Panc1 (cell line): Measurements from ENCODE around the gene HGF. TPM values are rescaled to one million over a fixed set of nuclear protein-coding genes. Genes with fewer than 3 reads are reported as not detected.

Source experiments
- ATAC-seq: fragments of 200-7000 bp; cut with Tn5 transposase; 2 replicates; pipeline ENCODE4 v1.9.1; 2020; ENCODE audit warnings: mild to moderate bottlenecking, moderate library complexity
- BruUV-seq: library from RNA; stranded (reverse); fragments of 400-500 nt; replicated peaks from 2 replicates; lab custom pipeline; 2021; lab: Mats Ljungman, UMichigan
- CTCF ChIA-PET: fragments of 300-600 bp; sonication (Branson Sonifier 250); formaldehyde crosslinking; loops from one replicate; lab custom pipeline; 2022; ENCODE audit warnings: antibody characterized with exemption; lab: Charles Lee
- POLR2A ChIA-PET: fragments of 300-600 bp; sonication (Branson Sonifier 250); formaldehyde crosslinking; loops from one replicate; lab custom pipeline; 2022; ENCODE audit warnings: antibody characterized with exemption; lab: Charles Lee
- DNase-seq: peaks from one replicate; pipeline ENCODE4 v3.0.0-alpha.2; 2010; ENCODE audit warnings: low read depth, low spot score
- H3K27ac ChIP-seq: 2 replicates; pipeline ENCODE4 v1.5.1; 2011; ENCODE audit warnings: mild to moderate bottlenecking, low read length, inconsistent platforms
- H3K27me3 ChIP-seq: fragments of 200-500 bp; sonication (Bioruptor generic); 2 replicates; pipeline ENCODE4 v1.6.0; 2014; ENCODE audit warnings: low read length, inconsistent platforms; ENCODE audit not compliant: control insufficient read depth, insufficient read depth
- H3K36me3 ChIP-seq: fragments of 200-500 bp; sonication (Bioruptor generic); 2 replicates; pipeline ENCODE4 v1.5.1; 2014; ENCODE audit warnings: inconsistent platforms, mild to moderate bottlenecking, low read length, moderate library complexity; ENCODE audit not compliant: control insufficient read depth, insufficient read depth
- H3K4me1 ChIP-seq: 2 replicates; pipeline ENCODE4 v1.5.1; 2011; ENCODE audit warnings: inconsistent platforms, mild to moderate bottlenecking, low read length, moderate library complexity; ENCODE audit not compliant: control insufficient read depth, insufficient read depth
- H3K4me3 ChIP-seq, 2 experiments: 2 replicates each; pipeline ENCODE4 v1.5.1; 2011 to 2012; ENCODE audit warnings: low read depth in 2 of 2, low read length in 2 of 2, mild to moderate bottlenecking in 2 of 2, inconsistent platforms in 1 of 2, moderate library complexity in 1 of 2
- H3K9me3 ChIP-seq: fragments of 200-500 bp; sonication (Bioruptor generic); 2 replicates; pipeline ENCODE4 v1.5.1; 2014; ENCODE audit warnings: low read depth, mild to moderate bottlenecking, inconsistent platforms, low read length, moderate library complexity; ENCODE audit not compliant: control insufficient read depth, insufficient read depth
- CTCF ChIP-seq: fragments of 450-650 bp; IDR thresholded peaks from 2 replicates; pipeline ENCODE4 v1.5.1; 2017; ENCODE audit warnings: mild to moderate bottlenecking
- POLR2AphosphoS5 ChIP-seq: IDR thresholded peaks from 2 replicates; pipeline ENCODE4 v1.6.1; 2012; ENCODE audit warnings: mild to moderate bottlenecking, low read depth, low read length, moderate library complexity
- REST ChIP-seq, 2 experiments: IDR thresholded peaks; 2 replicates each; pipeline ENCODE4 v1.6.1; 2011 to 2012; ENCODE audit warnings: low read depth in 2 of 2, control low read depth in 1 of 2, low read length in 1 of 2, mild to moderate bottlenecking in 1 of 2, moderate library complexity in 1 of 2; ENCODE audit not compliant: insufficient read depth in 1 of 2
- SIN3A ChIP-seq: IDR thresholded peaks from 2 replicates; pipeline ENCODE4 v1.6.1; 2012; ENCODE audit warnings: low read depth, mild to moderate bottlenecking, low read length, moderate library complexity, borderline replicate concordance; ENCODE audit not compliant: insufficient read depth
- TCF7L2 ChIP-seq: IDR thresholded peaks from 2 replicates; pipeline ENCODE4 v1.6.1; 2011; ENCODE audit warnings: mild to moderate bottlenecking, low read depth, low read length, inconsistent platforms
- in situ Hi-C: cut with HindIII; loops from 2 replicates; pipeline ENCODE4 v1.10.0; 2016; ENCODE audit warnings: low sequenced_read_pairs, low pct_unique_long_range_greater_than_20kb
- intact Hi-C: fragments of 100-400 bp; cut with micrococcal nuclease; formaldehyde crosslinking; loops from one replicate; pipeline ENCODE4 v1.10.0; 2022; ENCODE audit not compliant: unreplicated experiment
- total RNA-seq: library from RNA; stranded (reverse); gene quantifications from one replicate; pipeline ENCODE4 v1.2.1, GENCODE V29; 2021; ENCODE audit not compliant: unreplicated experiment

Gene HGF
- total RNA-seq, 1 experiment from 2014 or later = 0.49 TPM

GRCh38 chr7:81688622-81689411 is 81.0 kb downstream of the HGF start:
- POLR2A ChIA-PET = no interaction called here
- CTCF ChIA-PET = no interaction called here
- ATAC-seq (no peak), DNase-seq (no peak)
- Histone ChIP-seq H3K4me1 (peaks cover 11% of the 10 kb centered on the region; the same call in 1 of the 2 replicates), H3K27me3 (no peaks in the 10 kb centered on the region), H3K4me3 (no peak overlapping the region), H3K27ac (no peak overlapping the region), H3K36me3 (no peaks in the 10 kb centered on the region; the same call in 1 of the 2 replicates), H3K9me3 (no peaks in the 10 kb centered on the region)
- in situ Hi-C loops = no loop called here
- no TSS peak for BruUV-seq
- intact Hi-C loops = no loop called here
- TF ChIP-seq REST (IDR thresholded peaks at IDR 0.05; ENCODE audit: insufficient read depth in 1 of 2, low read depth in 2 of 2, low read length in 1 of 2) (no peak), SIN3A (no peak)

GRCh38 chr7:81687062-81687461 is 82.8 kb downstream of the HGF start:
- BruUV-seq = no TSS peak
- TF ChIP-seq CTCF = no peak
- no peak for TF ChIP-seq REST (IDR thresholded peaks at IDR 0.05; ENCODE audit: insufficient read depth in 1 of 2, low read depth in 2 of 2, low read length in 1 of 2)
- TF ChIP-seq SIN3A = no peak
- TF ChIP-seq TCF7L2 = no peak
- TF ChIP-seq POLR2AphosphoS5 = no peak
- no peaks in the 10 kb centered on the region; the same call in 1 of the 2 replicates for H3K36me3 ChIP-seq
- no peak for DNase-seq
- in situ Hi-C loops (no loop called here), intact Hi-C loops (no loop called here)
- H3K27ac ChIP-seq = no peak overlapping the region
- no peaks in the 10 kb centered on the region for H3K27me3 ChIP-seq
- ChIA-PET POLR2A (no interaction called here), CTCF (no interaction called here)
- H3K4me3 ChIP-seq = no peak overlapping the region
- peaks cover 11% of the 10 kb centered on the region; the same call in 1 of the 2 replicates for H3K4me1 ChIP-seq
- no peak for ATAC-seq
- H3K9me3 ChIP-seq = no peaks in the 10 kb centered on the region
